ENCODE results near the gene ISX. TPM values are rescaled to one million over a fixed set of nuclear protein-coding genes. Genes with fewer than 3 reads are reported as not detected.

The ISX gene
- total RNA-seq, 2 experiments from 2014 or later = not detected

- POLR2A ChIA-PET = no interaction called here
- Histone ChIP-seq H3K9me3 (ENCODE audit: low read length) (no peaks in the 10 kb centered on the region), H3K27ac (ENCODE audit: low read depth, low read length, poor library complexity, severe bottlenecking) (no peak overlapping the region), H3K4me1 (ENCODE audit: insufficient read depth, low read length, poor library complexity, severe bottlenecking) (no peaks in the 10 kb centered on the region), H3K4me2 (ENCODE audit: low read length) (no peak overlapping the region), H3K4me3 (ENCODE audit: low read depth, low read length, poor library complexity, severe bottlenecking) (no peak overlapping the region), H4K20me1 (ENCODE audit: insufficient read depth, low read length) (no peaks in the 10 kb centered on the region), H3K9me2 (ENCODE audit: insufficient read depth, low read length) (no peaks in the 10 kb centered on the region), H3K36me3 (ENCODE audit: insufficient read depth, low read length) (no peaks in the 10 kb centered on the region), H3K79me2 (ENCODE audit: insufficient read depth, low read depth, low read length) (no peaks in the 10 kb centered on the region), H2AFZ (ENCODE audit: low read length) (no peak overlapping the region)
- no peak for DNase-seq (ENCODE audit: low spot score)
- no peak for TF ChIP-seq EZH2phosphoT487 (IDR thresholded peaks at IDR 0.05; ENCODE audit: borderline replicate concordance, low read depth, low read length)
- TF ChIP-seq, protein P1, sequence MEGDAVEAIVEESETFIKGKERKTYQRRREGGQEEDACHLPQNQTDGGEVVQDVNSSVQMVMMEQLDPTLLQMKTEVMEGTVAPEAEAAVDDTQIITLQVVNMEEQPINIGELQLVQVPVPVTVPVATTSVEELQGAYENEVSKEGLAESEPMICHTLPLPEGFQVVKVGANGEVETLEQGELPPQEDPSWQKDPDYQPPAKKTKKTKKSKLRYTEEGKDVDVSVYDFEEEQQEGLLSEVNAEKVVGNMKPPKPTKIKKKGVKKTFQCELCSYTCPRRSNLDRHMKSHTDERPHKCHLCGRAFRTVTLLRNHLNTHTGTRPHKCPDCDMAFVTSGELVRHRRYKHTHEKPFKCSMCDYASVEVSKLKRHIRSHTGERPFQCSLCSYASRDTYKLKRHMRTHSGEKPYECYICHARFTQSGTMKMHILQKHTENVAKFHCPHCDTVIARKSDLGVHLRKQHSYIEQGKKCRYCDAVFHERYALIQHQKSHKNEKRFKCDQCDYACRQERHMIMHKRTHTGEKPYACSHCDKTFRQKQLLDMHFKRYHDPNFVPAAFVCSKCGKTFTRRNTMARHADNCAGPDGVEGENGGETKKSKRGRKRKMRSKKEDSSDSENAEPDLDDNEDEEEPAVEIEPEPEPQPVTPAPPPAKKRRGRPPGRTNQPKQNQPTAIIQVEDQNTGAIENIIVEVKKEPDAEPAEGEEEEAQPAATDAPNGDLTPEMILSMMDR (conservative IDR thresholded peaks at IDR 0.05; ENCODE audit: low read length) = no peak
- intact Hi-C loops (cut with micrococcal nuclease; ENCODE audit: unreplicated experiment) = loop anchor here (10.0 kb wide), 1 partner anchor 606 kb away; no protein-coding TSS in a partner anchor
- BruUV-seq (replicated peaks) = no TSS peak
- CTCF ChIA-PET (ENCODE audit: unreplicated experiment) = no interaction called here
Observed at GRCh38 chr22:35020517-35020916, 45.4 kb upstream of the ISX start.

DNA sequence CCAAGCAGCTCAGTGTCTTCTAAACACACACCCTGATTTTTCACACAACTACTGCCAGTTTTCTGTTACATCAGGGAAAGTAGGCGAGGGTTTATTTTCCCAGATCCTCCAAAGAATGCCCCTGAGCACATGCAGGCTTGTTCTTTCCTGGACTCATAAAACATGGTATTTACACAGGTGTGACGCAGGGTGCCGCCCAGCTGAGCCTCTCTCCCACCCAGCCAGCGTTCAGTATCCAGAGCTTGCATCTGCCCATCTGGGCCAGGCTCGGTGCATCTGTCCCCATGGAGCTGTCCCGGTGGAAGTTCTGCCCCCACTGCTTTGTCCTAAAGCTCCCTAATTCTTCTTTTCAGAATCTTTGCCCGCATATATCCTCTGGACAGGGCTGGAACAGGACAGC is 44.8 kb upstream of the ISX start:
- Histone ChIP-seq H3K4me3 (ENCODE audit: low read depth, low read length, poor library complexity, severe bottlenecking) (no peak overlapping the region), H2AFZ (ENCODE audit: low read length) (no peak overlapping the region), H3K9me3 (ENCODE audit: low read length) (no peaks in the 10 kb centered on the region), H3K4me2 (ENCODE audit: low read length) (no peak overlapping the region), H3K79me2 (ENCODE audit: insufficient read depth, low read depth, low read length) (no peaks in the 10 kb centered on the region), H3K9me2 (ENCODE audit: insufficient read depth, low read length) (no peaks in the 10 kb centered on the region), H3K36me3 (ENCODE audit: insufficient read depth, low read length) (no peaks in the 10 kb centered on the region), H3K27ac (ENCODE audit: low read depth, low read length, poor library complexity, severe bottlenecking) (no peak overlapping the region), H4K20me1 (ENCODE audit: insufficient read depth, low read length) (no peaks in the 10 kb centered on the region), H3K4me1 (ENCODE audit: insufficient read depth, low read length, poor library complexity, severe bottlenecking) (no peaks in the 10 kb centered on the region)
- BruUV-seq (replicated peaks) = no TSS peak
- intact Hi-C loops (cut with micrococcal nuclease; ENCODE audit: unreplicated experiment) = loop anchor here (10.0 kb wide), 1 partner anchor 606 kb away; no protein-coding TSS in a partner anchor
- TF ChIP-seq, protein P1 (conservative IDR thresholded peaks at IDR 0.05; ENCODE audit: low read length) = no peak
- TF ChIP-seq EZH2phosphoT487 (IDR thresholded peaks at IDR 0.05; ENCODE audit: borderline replicate concordance, low read depth, low read length) = no peak
- DNase-seq (ENCODE audit: low spot score) = no peak
- POLR2A ChIA-PET = no interaction called here
- CTCF ChIA-PET (ENCODE audit: unreplicated experiment) = no interaction called here

DNA sequence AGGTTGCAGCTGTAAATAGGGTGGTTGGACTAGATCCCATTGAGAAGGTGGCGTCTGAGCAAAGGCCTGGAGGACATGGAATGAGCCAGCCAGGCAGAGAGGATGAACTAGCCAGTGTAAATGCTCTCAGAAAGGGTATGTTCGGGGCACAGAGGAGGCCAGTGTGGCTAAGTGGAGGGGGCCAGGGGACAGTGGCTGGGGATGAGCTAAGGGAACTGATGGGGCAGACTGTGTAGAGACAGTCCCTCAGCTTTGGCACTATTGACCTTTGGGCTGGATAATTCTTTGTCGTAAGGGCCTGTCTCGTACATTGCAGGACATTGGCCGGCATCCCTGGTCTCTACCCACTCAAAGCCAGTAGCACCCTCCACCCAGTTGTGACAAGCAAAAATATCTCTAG is 43.7 kb upstream of the ISX start:
- Histone ChIP-seq H3K27ac (ENCODE audit: low read depth, low read length, poor library complexity, severe bottlenecking) (no peak overlapping the region), H3K4me2 (ENCODE audit: low read length) (no peak overlapping the region), H3K9me2 (ENCODE audit: insufficient read depth, low read length) (no peaks in the 10 kb centered on the region), H3K4me3 (ENCODE audit: low read depth, low read length, poor library complexity, severe bottlenecking) (no peak overlapping the region), H3K79me2 (ENCODE audit: insufficient read depth, low read depth, low read length) (no peaks in the 10 kb centered on the region), H3K9me3 (ENCODE audit: low read length) (no peaks in the 10 kb centered on the region), H2AFZ (ENCODE audit: low read length) (no peak overlapping the region), H3K36me3 (ENCODE audit: insufficient read depth, low read length) (no peaks in the 10 kb centered on the region), H4K20me1 (ENCODE audit: insufficient read depth, low read length) (no peaks in the 10 kb centered on the region), H3K4me1 (ENCODE audit: insufficient read depth, low read length, poor library complexity, severe bottlenecking) (no peaks in the 10 kb centered on the region)
- DNase-seq (ENCODE audit: low spot score) = no peak
- ChIA-PET POLR2A (no interaction called here), CTCF (ENCODE audit: unreplicated experiment) (interaction anchor here (0.6 kb wide), 1 partner anchor 1398 kb away, joined by 3 read pairs; no protein-coding TSS in a partner anchor)
- no TSS peak for BruUV-seq (replicated peaks)
- TF ChIP-seq EZH2phosphoT487 (IDR thresholded peaks at IDR 0.05; ENCODE audit: borderline replicate concordance, low read depth, low read length) = no peak
- TF ChIP-seq, protein P1 (conservative IDR thresholded peaks at IDR 0.05; ENCODE audit: low read length) = no peak
- intact Hi-C loops (cut with micrococcal nuclease; ENCODE audit: unreplicated experiment) = loop anchor here (10.0 kb wide), 1 partner anchor 607 kb away; no protein-coding TSS in a partner anchor

All from OCI-LY7 (cell line).